Activated CD8-positive, alpha-beta memory T cell treated with anti-CD3 and anti-CD28 coated beads for 4 hours (primary cell): Measurements from ENCODE around the gene GOT1.

ENCODE experiments used
- DNase-seq, 2 donors: peaks; one replicate each; pipeline ENCODE4 v3.0.0-alpha.2; 2020; ENCODE audit warnings: low read depth in 2 of 2

GOT1 gene

GRCh38 chr10:99358101-99358500 is 72.3 kb downstream of the GOT1 start:
- DNase-seq: no peak

- DNase-seq: no peak
Observed at GRCh38 chr10:99357691-99358090, 72.7 kb downstream of the GOT1 start.

GRCh38 chr10:99353182-99353581 is 77.2 kb downstream of the GOT1 start:
- DNase-seq: no peak

GRCh38 chr10:99347672-99348071 is 82.8 kb downstream of the GOT1 start:
- no peak for DNase-seq
